Activated naive CD4-positive, alpha-beta T cell treated with anti-CD3 and anti-CD28 coated beads, Interleukin-2, amount 50 U/mL, for 72 hours (primary cell): ENCODE measurements around the gene LIF. TPM values are rescaled to one million over a fixed set of nuclear protein-coding genes. Genes with fewer than 3 reads are reported as not detected.
"Not testable (repeated sequence)": the region's sequence is repeated elsewhere in the genome, so short reads cannot be mapped to it uniquely, and the experiment has no call there.

ENCODE experiments used
- ATAC-seq, 2 donors: fragments of 150-1000 bp; cut with Tn5 transposase; 2 replicates each; pipeline ENCODE4 v1.10.0; 2021; ENCODE audit warnings: mild to moderate bottlenecking in 2 of 2, moderate library complexity in 2 of 2
- DNase-seq, 2 donors: peaks; one replicate each; pipeline ENCODE4 v3.0.0; 2021 to 2022; ENCODE audit warnings: low spot score in 2 of 2
- H3K27ac Mint-ChIP-seq, 2 donors: one replicate each; pipeline ENCODE4 v1.8.0; 2022; ENCODE audit warnings: mild to moderate bottlenecking in 2 of 2, mixed read lengths in 2 of 2
- H3K36me3 Mint-ChIP-seq, 2 donors: one replicate each; pipeline ENCODE4 v1.8.0; 2022; ENCODE audit warnings: mixed read lengths in 2 of 2
- H3K9me3 Mint-ChIP-seq, 2 donors: one replicate each; pipeline ENCODE4 v1.8.0; 2022; ENCODE audit warnings: mixed read lengths in 2 of 2
- total RNA-seq, 2 donors: library from RNA; stranded (reverse); gene quantifications; one replicate each; pipeline ENCODE4 v1.2.3, GENCODE V29; 2022

The LIF gene
- total RNA-seq, 2 donors from 2014 or later: 68.9 to 522 TPM

DNA sequence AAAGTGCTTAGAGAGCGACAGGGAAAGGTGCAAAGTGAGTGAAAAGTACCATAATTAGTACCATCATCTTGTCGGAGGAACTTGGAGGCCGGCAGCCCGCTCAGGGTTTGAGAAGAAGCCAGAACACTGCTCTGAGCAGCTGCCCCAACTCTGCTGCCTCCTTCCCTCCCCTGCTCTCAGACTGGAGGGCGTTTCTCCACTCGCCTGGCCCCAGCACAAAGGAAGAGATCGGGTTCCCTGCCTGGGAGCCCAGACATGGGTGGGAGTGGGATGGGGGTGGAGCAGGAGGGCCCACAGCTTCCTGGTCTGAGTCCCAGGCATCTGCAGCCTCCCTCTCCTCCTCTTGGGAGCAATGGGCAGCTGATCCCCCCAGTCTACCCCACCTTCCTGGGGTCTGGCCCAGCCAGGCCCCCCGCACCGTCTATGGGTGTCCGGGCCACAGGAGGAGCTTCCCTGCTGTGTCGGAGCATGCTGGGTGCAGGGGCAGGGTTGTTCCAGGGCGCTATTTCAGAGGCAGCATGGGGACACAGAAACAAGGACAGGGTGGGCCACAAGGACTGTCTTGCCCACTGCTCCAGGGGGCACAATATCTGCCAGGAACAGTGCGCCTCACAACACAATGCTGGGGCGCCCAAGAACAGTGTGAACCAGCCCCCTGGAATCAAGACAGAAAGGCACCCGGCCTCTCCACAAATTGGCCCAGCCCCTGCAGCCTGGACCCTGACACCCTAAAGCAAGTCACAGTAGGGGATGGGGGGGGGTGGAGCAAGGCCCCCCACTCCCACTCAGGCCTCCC is 4.8 kb downstream of the LIF start:
- no peak for DNase-seq
- peak in 1 of 2 donors; percentile 6 for ATAC-seq
- Mint-ChIP-seq H3K9me3 (no peaks in the 10 kb centered on the region), H3K36me3 (peaks cover 28 to 56% of the 10 kb centered on the region in 2 donors), H3K27ac (peak overlapping the region; percentile 30 to 88)

DNA sequence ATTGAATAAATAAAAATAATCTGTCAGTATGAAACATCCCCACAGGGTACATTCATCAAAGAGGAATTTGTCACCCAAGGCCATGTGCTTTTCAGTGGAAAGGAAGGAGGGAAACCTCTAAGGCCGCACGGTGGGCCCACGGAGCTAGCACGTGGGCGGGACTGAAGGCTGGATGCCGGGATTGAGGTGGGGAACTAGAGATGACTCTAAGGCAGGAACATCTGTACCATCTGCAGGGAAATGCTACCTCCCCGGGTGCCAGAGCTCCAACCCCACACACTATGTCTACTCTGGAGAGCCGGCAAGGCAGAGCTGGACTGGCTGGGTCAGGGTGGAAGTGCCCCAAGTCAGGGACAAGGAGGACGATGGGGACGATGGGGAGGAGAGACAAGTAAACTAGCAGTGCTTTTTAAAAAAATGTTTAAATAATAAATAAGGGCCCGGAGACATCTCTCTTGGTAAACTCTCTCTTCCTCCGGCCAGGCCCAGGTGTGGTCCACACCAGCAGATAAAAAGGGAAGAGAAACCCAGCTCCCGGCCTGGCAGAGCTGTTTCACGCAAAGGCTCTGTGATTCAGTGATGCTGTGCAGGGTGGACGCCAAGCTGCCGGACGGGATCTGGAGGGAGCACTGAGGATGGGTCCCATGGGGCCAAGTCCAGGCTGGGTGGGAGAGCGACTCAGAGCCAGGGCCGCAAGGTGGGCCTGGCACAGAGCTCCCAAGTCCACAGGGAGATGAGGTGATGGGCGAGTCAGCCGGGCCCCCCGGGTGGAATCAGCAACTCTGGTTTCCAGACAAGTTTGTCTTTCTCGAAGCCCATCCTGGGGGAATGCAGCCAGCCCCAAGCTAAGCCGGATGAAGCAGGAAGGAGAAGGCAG is 5.8 kb downstream of the LIF start:
- peak in 1 of 2 donors; percentile 14 for ATAC-seq
- Mint-ChIP-seq H3K27ac (peak overlapping the region; percentile 30 to 84), H3K9me3 (no peaks in the 10 kb centered on the region)

DNA sequence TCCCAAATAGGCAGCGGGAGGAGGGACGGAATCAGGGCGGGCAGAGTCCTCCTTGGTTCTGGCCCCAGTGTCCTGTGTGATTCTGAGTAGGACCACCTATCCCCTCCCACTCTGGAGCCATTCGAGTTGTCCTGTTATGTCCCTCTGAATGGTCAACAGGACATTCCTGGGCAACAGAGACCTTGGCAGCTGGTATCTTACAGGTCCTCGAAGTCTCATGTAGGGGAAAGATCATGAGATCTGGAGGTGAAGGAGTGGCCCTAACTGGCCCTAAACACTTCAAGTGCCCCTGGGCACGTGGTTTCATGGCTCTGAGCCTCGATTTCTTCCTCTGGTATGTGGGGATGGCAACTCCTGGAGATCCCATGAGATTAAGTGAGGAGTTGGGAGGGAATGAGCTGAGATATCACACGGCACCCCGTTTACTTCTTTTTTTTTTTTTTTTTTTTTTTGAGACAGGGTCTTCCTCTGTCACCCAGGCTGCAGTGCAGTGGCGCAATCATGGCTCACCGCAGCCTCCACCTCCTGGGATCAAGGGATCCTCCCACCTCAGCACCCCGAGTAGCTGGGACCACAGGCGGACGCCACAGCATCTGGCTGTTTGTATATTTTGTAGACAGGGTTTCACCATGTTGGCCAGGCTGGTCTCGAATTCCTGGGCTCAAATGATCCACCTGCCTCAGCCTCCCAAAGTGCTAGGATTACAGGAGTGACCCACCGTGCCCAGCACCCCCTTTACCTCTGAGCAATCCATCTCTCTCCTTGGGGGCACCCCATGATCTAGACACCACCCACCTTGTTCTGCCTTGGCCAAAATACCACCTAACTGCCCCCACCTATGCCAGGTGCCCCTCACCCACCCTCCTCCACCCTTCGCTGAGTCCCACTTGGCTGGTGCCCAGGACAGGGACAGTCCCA is 6.8 kb downstream of the LIF start:
- ATAC-seq: peak; percentile 17
- Mint-ChIP-seq H3K36me3 (peaks cover 13 to 36% of the 10 kb centered on the region in 2 donors), H3K27ac (peak overlapping the region; percentile 37 to 84), H3K9me3 (no peaks in the 10 kb centered on the region)
- no peak for DNase-seq

More for the DNA sequence above, 5.8 kb downstream of the LIF start:
- peaks cover 23 to 46% of the 10 kb centered on the region in 2 donors for H3K36me3 Mint-ChIP-seq
- no peak for DNase-seq

DNA sequence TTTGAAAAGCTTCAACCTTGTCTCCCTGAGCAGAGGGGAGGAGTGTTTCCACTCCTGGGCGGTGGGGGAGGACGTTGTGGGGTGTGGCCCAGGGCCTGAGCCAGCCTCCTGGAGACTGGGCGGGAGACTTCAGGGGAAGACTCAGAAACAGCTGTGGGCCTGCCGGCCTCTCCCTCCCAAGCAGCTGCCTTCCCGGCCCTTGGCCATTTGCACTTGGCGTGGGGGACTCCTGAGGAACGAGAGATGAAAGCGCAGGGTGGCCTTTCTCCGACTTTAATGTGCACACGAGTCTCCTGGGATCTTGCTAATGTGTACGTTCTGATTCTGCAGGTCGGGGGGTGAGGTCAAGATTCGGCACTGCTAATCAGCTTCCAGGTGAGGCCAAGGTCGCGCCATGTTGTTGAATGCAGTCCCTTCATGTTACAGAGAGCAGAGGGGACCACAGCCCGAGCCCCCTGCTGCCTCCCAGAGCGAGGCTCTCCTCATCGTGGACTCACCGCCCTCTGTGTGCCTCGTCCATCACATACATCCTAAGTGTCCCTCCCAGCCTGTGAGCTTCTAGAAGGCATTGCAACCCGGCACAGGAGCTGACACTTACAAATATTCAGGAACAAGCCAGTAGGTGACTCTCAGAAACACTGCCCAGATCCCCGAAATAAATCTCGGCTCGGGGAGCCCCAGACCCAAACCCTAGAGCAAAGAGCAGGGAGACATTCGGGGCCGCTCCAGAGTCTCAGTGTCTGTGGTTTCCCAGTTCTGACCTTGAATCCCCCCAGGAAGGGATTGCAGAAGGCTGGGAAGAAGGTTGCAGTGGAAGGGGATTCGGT is 7.7 kb downstream of the LIF start:
- Mint-ChIP-seq H3K36me3 (peaks cover 4 to 27% of the 10 kb centered on the region in 2 donors), H3K27ac (peak overlapping the region; percentile 37 to 92)

DNA sequence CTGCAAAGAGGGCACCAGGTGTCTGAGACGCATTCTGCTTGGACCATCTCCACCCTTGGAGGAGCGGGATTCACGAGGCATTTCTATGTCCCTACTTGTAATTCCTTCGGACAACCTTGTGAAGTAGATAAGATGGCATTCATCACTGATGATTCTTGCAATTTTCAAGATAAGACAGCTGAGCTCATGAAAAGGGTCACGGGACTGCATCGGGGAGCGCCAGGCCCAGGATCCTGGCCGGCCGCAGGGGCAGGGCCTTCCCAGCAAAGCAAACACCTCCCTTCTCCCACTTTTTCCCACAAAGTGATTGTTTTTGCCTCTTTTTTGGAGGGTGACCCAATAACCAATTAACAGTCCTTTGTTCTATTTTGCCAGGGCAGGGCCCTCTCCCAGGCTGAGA is 8.4 kb downstream of the LIF start:
- ATAC-seq (no peak), DNase-seq (no peak)
- H3K27ac Mint-ChIP-seq: peak overlapping the region in 1 of 2 donors; percentile 92
- no peaks in the 10 kb centered on the region for H3K9me3 Mint-ChIP-seq
- H3K36me3 Mint-ChIP-seq: peaks cover 0 to 20% of the 10 kb centered on the region in 2 donors

More for the DNA sequence above, 7.7 kb downstream of the LIF start:
- peak in 1 of 2 donors; percentile 35 for ATAC-seq
- no peaks in the 10 kb centered on the region for H3K9me3 Mint-ChIP-seq
- no peak for DNase-seq

DNA sequence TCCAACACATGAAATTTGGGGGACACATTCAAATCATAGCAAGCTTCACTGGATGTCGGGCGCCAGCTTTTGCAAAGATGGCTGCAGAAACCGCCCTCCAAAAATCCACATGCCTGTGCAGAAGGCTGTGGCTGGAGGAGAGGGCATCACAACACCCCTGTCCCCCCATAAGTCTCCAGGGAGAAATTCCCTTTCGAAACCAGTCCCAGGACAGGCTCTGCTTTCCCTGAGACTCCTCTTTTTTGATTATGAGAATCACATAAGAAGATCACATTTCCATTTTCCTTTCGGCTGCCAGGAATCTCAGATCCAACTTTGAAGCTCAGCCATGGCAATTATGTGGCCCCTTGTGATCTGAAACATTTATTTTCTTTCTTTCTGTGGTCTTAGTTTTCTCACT is 9.7 kb downstream of the LIF start:
- DNase-seq: no peak
- no peak overlapping the region for H3K27ac Mint-ChIP-seq
- ATAC-seq: no peak
- no peaks in the 10 kb centered on the region for H3K9me3 Mint-ChIP-seq
- peaks cover 0 to 12% of the 10 kb centered on the region in 2 donors for H3K36me3 Mint-ChIP-seq

DNA sequence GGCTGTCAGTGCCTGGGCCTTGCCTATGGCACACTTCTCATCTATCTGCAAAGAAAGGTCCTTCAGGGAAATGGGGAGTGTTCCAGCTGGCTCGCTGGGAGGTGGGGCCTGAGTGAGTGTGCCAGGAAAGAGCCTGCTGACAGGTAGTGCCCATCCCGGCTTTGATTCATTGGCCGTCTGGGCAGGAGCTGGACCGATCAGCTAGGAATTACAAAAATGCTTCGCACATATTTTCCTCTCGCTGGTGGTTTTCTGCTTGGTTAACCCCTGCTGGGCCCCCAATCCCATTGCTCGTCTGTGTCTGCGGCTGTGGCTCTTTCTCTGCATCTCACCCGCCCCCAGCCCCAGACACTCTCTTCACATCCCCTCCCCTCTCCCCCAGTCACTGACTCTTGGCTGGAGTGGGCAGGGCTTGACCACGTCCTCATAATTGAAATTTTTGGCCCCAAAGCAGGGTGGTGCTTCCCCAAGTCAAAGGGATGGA is 10.8 kb downstream of the LIF start:
- Mint-ChIP-seq H3K27ac (peak overlapping the region in 1 of 2 donors; percentile 81), H3K36me3 (peaks cover 0 to 4% of the 10 kb centered on the region in 2 donors), H3K9me3 (no peaks in the 10 kb centered on the region)
- DNase-seq: no peak
- ATAC-seq: no peak

DNA sequence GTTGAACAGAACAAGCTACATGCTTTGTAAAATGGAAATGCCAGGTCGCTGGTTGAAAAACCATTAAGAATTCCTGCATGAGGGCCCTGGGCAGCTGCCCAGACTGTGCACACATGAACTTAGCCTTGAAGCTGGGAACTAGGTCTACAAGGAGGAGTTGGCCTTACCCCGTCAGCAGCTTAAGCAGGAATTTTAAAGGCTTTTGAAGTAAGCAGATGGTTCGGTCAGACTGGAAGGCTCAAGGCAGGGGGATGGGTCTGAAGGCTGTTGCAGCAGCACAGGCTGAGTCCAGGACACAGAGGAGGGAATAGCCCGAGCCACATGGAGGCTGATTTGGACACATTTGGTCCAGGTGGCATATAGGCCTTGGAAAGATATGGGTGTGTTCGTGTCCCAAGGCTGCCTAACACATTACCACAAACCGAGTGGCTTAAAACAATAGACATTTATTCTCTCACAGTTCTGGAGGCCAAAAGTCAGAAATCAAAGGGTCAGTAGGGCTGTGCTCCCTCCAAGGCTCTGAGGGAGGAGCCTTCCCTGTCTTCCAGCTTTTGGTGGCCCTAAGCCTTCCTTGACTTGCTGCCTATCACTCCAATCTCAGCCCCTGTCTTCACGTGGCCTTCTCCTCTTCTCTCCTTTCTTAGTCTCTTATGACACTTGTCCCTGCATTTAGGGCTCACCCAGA is 11.6 kb downstream of the LIF start:
- Mint-ChIP-seq H3K27ac (peak overlapping the region in 1 of 2 donors; percentile 5), H3K9me3 (no peaks in the 10 kb centered on the region), H3K36me3 (no peaks in the 10 kb centered on the region)
- ATAC-seq (no peak), DNase-seq (no peak)

DNA sequence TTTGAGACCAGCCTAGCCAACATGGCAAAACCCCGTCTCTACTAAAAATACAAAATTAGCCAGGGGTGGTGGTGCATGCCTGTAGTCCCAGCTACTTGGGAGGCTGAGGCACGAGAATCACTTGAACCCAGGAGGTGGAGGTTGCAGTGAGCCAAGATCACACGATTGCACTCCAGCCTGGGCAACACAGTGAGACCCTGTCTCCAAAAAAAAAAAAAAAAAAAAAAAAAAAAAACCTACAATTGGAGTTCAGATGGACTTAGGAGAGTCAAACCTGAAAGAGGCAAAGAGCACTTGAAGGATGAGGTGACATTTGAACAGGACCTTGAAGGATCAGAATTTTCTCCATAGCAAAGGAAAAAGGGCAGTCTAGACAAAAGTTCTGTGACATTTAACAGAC is 12.2 kb downstream of the LIF start:
- not testable (repeated sequence) for H3K36me3 Mint-ChIP-seq, DNase-seq, ATAC-seq, H3K9me3 Mint-ChIP-seq, H3K27ac Mint-ChIP-seq

DNA sequence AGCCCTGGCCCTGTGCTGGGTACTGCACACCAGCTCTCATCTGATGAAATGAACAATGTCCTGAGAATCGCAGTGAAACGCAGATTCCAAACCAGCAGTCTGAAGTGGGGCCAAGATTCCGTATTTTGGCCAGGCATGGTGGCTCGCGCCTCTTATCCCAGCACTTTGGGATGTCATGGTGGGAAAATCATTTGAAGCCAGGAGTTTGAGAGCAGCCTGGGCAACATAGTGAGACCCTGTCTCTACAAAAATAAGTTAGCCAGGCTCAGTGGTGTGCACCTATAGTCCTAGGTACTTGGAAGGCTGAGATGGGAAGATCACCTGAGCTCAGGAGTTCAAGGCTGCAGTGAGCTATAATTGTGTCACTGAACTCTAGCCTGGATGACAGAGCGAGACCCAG is 13.0 kb downstream of the LIF start:
- DNase-seq (no peak), ATAC-seq (no peak)
- Mint-ChIP-seq H3K9me3 (no peaks in the 10 kb centered on the region), H3K36me3 (no peaks in the 10 kb centered on the region), H3K27ac (no peak overlapping the region)

DNA sequence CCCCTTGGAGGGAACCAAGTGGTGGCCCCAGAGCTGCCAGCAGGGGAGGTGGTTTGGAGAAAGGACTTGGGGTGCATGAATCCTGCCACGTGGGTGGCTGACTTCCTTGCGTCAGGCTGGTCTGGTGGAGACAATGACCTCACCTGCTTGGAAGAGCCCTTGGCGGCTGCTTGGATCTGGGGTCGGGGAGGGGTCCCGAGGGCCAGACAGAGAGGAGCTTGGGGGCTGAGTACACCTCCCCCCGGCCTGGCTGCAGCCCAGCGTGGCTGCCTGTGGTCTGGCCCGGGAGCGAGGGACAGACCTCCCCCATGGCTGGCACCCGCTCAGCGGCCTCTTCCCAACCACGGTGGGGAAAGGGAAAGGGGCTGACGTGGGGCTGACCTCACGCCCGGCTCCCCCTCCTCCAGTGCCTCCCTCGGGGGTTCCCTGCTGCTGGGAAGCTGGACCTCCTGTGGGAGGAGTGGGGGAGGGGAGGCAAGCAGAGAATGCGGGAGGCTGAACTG is 13.8 kb downstream of the LIF start:
- Mint-ChIP-seq H3K36me3 (no peaks in the 10 kb centered on the region), H3K27ac (no peak overlapping the region), H3K9me3 (no peaks in the 10 kb centered on the region)
- ATAC-seq (peak in 1 of 2 donors; percentile 11), DNase-seq (no peak)

DNA sequence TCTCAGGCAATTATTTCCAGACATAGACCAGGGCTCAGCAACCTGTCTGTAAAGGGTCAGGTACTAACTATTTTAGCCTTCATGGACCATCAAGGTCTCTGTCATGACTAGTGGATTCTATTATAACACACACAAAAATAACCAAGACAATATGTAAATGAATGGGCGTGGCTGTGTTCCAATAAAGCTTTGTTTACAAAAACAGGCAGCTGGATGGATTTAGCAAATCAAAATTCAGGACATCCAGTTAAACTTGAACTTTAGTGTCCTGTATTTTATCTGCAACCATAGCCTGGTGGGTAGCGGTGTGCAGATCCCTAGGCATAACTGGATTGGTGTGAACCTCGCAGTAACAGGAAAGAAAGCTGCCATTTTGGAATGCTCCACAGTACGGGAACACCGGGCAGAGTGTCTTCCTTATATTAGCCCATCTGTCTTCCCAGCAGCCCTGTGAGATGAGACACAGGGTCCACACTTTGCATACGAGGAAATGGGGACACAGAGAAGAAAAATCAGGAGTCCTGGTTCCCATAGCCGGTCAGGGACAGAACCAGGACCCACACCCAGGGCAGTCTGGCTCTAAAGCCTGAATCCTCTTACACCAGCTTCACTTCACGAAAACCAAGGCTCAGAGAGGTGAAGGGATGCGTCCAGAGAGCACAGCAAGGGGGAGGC is 15.6 kb downstream of the LIF start:
- Mint-ChIP-seq H3K9me3 (no peaks in the 10 kb centered on the region), H3K27ac (no peak overlapping the region), H3K36me3 (no peaks in the 10 kb centered on the region)
- ATAC-seq (no peak), DNase-seq (no peak)

DNA sequence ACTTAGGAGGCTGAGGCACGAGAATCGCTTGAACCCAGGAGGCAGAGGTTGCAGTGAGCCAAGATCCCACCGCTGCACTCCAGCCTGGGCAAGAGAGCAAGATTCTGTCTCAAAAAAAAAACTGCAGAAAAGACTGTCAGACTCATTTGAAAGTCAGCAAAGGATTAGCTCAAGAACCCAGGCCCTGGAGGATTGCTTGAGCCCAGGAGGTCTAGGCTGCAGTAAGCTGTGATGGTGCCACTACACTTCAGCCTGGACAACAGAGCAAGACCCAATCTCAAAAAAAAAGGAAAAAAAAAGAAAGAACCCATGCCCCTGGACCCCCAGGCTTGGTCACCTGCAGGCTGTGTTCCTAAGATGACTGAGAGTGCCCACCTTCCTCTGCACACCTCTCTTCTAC is 16.2 kb downstream of the LIF start:
- Mint-ChIP-seq H3K36me3 (no peaks in the 10 kb centered on the region), H3K9me3 (peaks cover 0 to under 1% of the 10 kb centered on the region in 2 donors), H3K27ac (no peak overlapping the region)
- DNase-seq (no peak), ATAC-seq (no peak)

DNA sequence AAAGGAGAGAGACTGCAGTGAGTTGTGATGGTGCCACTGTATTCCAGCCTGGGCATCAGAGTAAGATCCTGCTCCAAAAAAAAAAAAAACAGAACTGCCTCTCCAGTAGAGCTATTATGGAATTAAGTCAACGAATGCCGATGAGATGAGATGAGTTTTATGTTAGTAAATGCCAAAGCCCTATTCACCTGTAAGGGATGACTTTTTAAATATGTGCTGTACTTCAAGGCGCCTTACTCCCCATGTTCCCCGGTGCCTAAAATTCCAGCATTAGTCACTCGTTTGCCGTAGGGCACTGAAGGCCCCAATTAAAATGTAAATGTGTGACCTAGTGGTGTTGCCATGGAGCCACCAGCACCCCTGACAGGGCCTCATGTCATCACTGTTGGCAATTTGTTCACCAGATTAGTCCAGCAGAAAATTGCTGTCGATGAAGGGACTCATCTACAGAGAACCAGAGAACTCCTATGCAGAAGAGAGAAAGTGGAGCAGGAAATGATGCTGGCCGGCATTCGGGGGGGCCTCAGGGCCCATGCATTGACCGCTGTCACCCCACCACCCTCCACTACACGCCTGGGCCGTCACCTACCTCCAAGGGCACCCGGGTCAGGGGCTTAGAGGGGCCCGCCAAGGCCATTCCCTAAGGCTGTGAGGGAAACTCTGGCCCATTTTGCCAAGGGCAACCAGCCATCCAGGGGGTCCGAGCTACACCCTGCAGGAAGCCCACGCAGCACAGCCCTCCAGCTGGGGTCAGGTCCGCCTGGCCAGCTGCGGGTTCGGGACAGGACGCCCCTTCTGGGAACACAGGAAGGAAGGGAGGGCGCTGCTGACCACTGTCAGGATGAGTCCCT is 17.8 kb downstream of the LIF start:
- no peak overlapping the region for H3K27ac Mint-ChIP-seq
- DNase-seq (no peak), ATAC-seq (no peak)
- H3K9me3 Mint-ChIP-seq: peaks cover 0 to 5% of the 10 kb centered on the region in 2 donors
- H3K36me3 Mint-ChIP-seq: peaks cover 0 to 6% of the 10 kb centered on the region in 2 donors
